ENCODE results near the gene ZNHIT2. TPM values are rescaled to one million over a fixed set of nuclear protein-coding genes. Genes with fewer than 3 reads are reported as not detected.

Gene ZNHIT2
- total and polyA plus RNA-seq, 2 of the 8 experiments (the other 6 are each of a cell fraction or from before 2014, with no cell fraction given), result 13.0 to 16.1 TPM

- H3K18ac ChIP-seq (ENCODE audit: extremely low read depth, low read length), result no peak overlapping the region
- no peaks in the 10 kb centered on the region for H3K79me1 ChIP-seq (ENCODE audit: low read depth, low read length)
- no peak overlapping the region for H4K91ac ChIP-seq (replicated peaks; ENCODE audit: insufficient read length, low read length)
- H3K4me3 ChIP-seq (ENCODE audit: extremely low read depth in 1 of 4, insufficient read depth in 2 of 4, low read depth in 3 of 4, low read length in 4 of 4), result no peak overlapping the region
- no peaks in the 10 kb centered on the region for H3K79me2 ChIP-seq (ENCODE audit: control insufficient read depth in 1 of 2, insufficient read depth in 2 of 2, low read length in 2 of 2)
- H3K4me2 ChIP-seq (ENCODE audit: insufficient read depth in 1 of 2, low read depth in 2 of 2, low read length in 2 of 2), result no peak overlapping the region
- no peak for DNase-seq (ENCODE audit: low read depth in 1 of 2, low spot score in 2 of 2)
- H2AK5ac ChIP-seq (ENCODE audit: low read depth, low read length), result no peak overlapping the region
- H3K9me3 ChIP-seq (ENCODE audit: insufficient read depth in 2 of 2, low read depth in 1 of 2, low read length in 1 of 2), result peaks cover 0 to 3% of the 10 kb centered on the region in 2 experiments; a peak in 1 of 4 replicates
- TF ChIP-seq MAX (IDR thresholded peaks at IDR 0.05) (no peak), RFX5 (IDR thresholded peaks at IDR 0.05; ENCODE audit: borderline replicate concordance, low read depth, low read length) (no peak)
- no peak overlapping the region for H3K27ac ChIP-seq (ENCODE audit: low read depth, low read length)
- H2BK20ac ChIP-seq (ENCODE audit: low read length), result no peak overlapping the region
- no peak overlapping the region for H3K56ac ChIP-seq (replicated peaks; ENCODE audit: insufficient read length, low read depth, low read length)
- H3K14ac ChIP-seq (ENCODE audit: insufficient read length), result no peak overlapping the region
- H3K4ac ChIP-seq (replicated peaks; ENCODE audit: insufficient read length, low read depth, low read length), result no peak overlapping the region
- FAIRE-seq, result no peak
- no peaks in the 10 kb centered on the region for H3K36me3 ChIP-seq (ENCODE audit: control insufficient read depth in 2 of 4, insufficient read depth in 4 of 4, low read length in 3 of 4)
- H2BK5ac ChIP-seq (ENCODE audit: low read depth, low read length), result no peak overlapping the region
- ChIA-PET POLR2A (ENCODE audit: partially characterized antibody) (interaction anchor here (0.6 to 1.3 kb wide), 3 partner anchors 8 to 30 kb away, joined by 3 read pairs; partner anchors contain the start of genes FAU and MRPL49), CTCF (ENCODE audit: partially characterized antibody) (interaction anchor here (0.5 to 1.7 kb wide), 4 partner anchors 17 to 175 kb away, joined by 3 to 4 read pairs (median 4); partner anchors contain the start of gene CAPN1)
- H3K4me1 ChIP-seq (replicated peaks in 1 of 4; ENCODE audit: control insufficient read depth in 3 of 4, insufficient read depth in 4 of 4, low read length in 3 of 4), result no peaks in the 10 kb centered on the region
- H4K20me1 ChIP-seq (replicated peaks in 1 of 2; ENCODE audit: control insufficient read depth in 1 of 2, insufficient read depth in 2 of 2, low read length in 2 of 2), result no peaks in the 10 kb centered on the region
- H3K23ac ChIP-seq (ENCODE audit: insufficient read length), result no peak overlapping the region
- H4K5ac ChIP-seq (ENCODE audit: insufficient read length, low read depth, low read length), result no peak overlapping the region
- H4K8ac ChIP-seq (ENCODE audit: extremely low read depth, insufficient read depth, low read length), result no peak overlapping the region
- H2AFZ ChIP-seq (ENCODE audit: low read length), result no peak overlapping the region
- no peaks in the 10 kb centered on the region for H3K23me2 ChIP-seq (ENCODE audit: low read depth, low read length)
- no peak overlapping the region for H3K9ac ChIP-seq (replicated peaks in 1 of 4; ENCODE audit: extremely low read depth in 1 of 4, low read depth in 3 of 4, low read length in 3 of 4)
- WGBS, 2 experiments (ENCODE audit: extremely low coverage in 1 of 2, insufficient coverage in 1 of 2, insufficient read length in 1 of 2, insufficient replicate concordance in 2 of 2, low coverage in 1 of 2, low lambda C conversion rate in 2 of 2, missing lambda C conversion rate in 1 of 2), result 83% methylated on average over 2 of the region's 2 CpGs; no CpG with 5 or more reads in 1 of the 2 experiments
- no peaks in the 10 kb centered on the region for H3K27me3 ChIP-seq (replicated peaks in 1 of 4; ENCODE audit: control insufficient read depth in 3 of 4, extremely low read depth in 1 of 4, insufficient read depth in 3 of 4, low read length in 3 of 4)
- no peak overlapping the region for H2BK120ac ChIP-seq (replicated peaks; ENCODE audit: low read depth, low read length)
- no peak overlapping the region for H2BK12ac ChIP-seq (ENCODE audit: low read depth, low read length)
- H2BK15ac ChIP-seq (ENCODE audit: low read length), result no peak overlapping the region
These were observed 34.6 kb upstream of the ZNHIT2 start for GRCh38 chr11:65152122-65152521.
